HEK293T (cell line): ENCODE measurements around the gene APOBEC3F.

Source experiments
- CTCF ChIA-PET: fragments of 350-600 bp; formaldehyde crosslinking; extraction: SDS; loops from one replicate; lab custom pipeline; 2021; ENCODE audit warnings: antibody characterized with exemption, inconsistent platforms; lab: Yijun Ruan, JAX
- POLR2A ChIA-PET: fragments of 350-600 bp; formaldehyde crosslinking; extraction: SDS; loops from one replicate; lab custom pipeline; 2020; ENCODE audit warnings: antibody characterized with exemption, inconsistent platforms; lab: Yijun Ruan, JAX
- DNase-seq: peaks from one replicate; pipeline ENCODE4 v3.0.0; 2012; ENCODE audit warnings: mixed read lengths; ENCODE audit errors: extremely low spot score
- ARNT ChIP-seq: fragments of 450-650 bp; IDR thresholded peaks from 2 replicates; pipeline ENCODE4 v1.6.1; 2017; ENCODE audit warnings: mild to moderate bottlenecking
- BHLHE40 ChIP-seq: fragments of 450-650 bp; IDR thresholded peaks from 2 replicates; pipeline ENCODE4 v1.6.1; 2016; ENCODE audit warnings: mild to moderate bottlenecking, moderate library complexity, borderline replicate concordance
- CTBP1 ChIP-seq: fragments of 450-650 bp; IDR thresholded peaks from 2 replicates; pipeline ENCODE4 v1.6.1; 2016; ENCODE audit warnings: borderline replicate concordance
- ELF4 ChIP-seq: fragments of 450-650 bp; IDR thresholded peaks from 2 replicates; pipeline ENCODE4 v1.6.1; 2017; ENCODE audit warnings: antibody characterized with exemption
- FOXA1 ChIP-seq: fragments of 450-650 bp; IDR thresholded peaks from 2 replicates; pipeline ENCODE4 v1.6.1; 2016; ENCODE audit warnings: mild to moderate bottlenecking
- FOXK2 ChIP-seq: fragments of 450-650 bp; IDR thresholded peaks from 2 replicates; pipeline ENCODE4 v1.6.1; 2016; ENCODE audit warnings: mild to moderate bottlenecking
- FOXM1 ChIP-seq: fragments of 450-650 bp; IDR thresholded peaks from 2 replicates; pipeline ENCODE4 v1.6.1; 2017; ENCODE audit warnings: mild to moderate bottlenecking, borderline replicate concordance
- HDGF ChIP-seq: fragments of 450-650 bp; IDR thresholded peaks from 2 replicates; pipeline ENCODE4 v1.6.1; 2017; ENCODE audit warnings: antibody characterized with exemption, borderline replicate concordance
- L3MBTL2 ChIP-seq: fragments of 450-650 bp; conservative IDR thresholded peaks from 2 replicates; pipeline ENCODE4 v1.6.1; 2016; ENCODE audit warnings: mild to moderate bottlenecking
- LEF1 ChIP-seq: fragments of 450-650 bp; IDR thresholded peaks from 2 replicates; pipeline ENCODE4 v1.6.1; 2017; ENCODE audit warnings: mild to moderate bottlenecking, borderline replicate concordance
- NFRKB ChIP-seq: fragments of 450-650 bp; IDR thresholded peaks from 2 replicates; pipeline ENCODE4 v1.6.1; 2016; ENCODE audit warnings: mild to moderate bottlenecking, moderate library complexity
- SP1 ChIP-seq: fragments of 450-650 bp; IDR thresholded peaks from 2 replicates; pipeline ENCODE4 v1.6.1; 2017
- SUZ12 ChIP-seq: fragments of 450-650 bp; IDR thresholded peaks from 2 replicates; pipeline ENCODE4 v1.6.1; 2016; ENCODE audit warnings: mild to moderate bottlenecking
- TARDBP ChIP-seq: fragments of 450-650 bp; IDR thresholded peaks from 2 replicates; pipeline ENCODE4 v1.6.1; 2016
- ZNF384 ChIP-seq: fragments of 450-650 bp; IDR thresholded peaks from 2 replicates; pipeline ENCODE4 v1.6.1; 2016
- TF ChIP-seq, protein P1 (sequence below): fragments of 450-650 bp; IDR thresholded peaks from 2 replicates; pipeline ENCODE4 v1.6.1; 2016

The APOBEC3F gene

DNA sequence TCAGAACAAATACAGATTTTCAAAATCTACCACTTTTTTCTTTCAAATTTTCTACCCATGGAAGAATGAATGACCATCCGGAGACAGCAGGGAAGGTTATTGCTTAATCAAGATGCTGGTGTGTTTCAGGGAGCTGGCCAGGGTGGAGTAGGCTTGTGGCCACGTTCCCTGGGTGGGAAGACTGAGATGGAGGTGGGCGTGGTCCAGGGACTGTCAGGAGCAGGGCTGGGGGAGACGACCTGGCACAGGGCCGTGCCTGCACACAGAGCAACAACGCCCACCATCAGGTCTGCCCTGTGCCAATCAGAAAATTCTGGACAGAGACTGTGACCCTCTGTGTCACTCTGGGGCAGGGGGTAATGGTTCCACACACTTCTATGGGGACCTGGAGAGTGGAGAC, 49.3 kb downstream of the APOBEC3F start:
- ChIA-PET CTCF (no interaction called here), POLR2A (no interaction called here)
- DNase-seq: no peak
- TF ChIP-seq CTBP1 (no peak), BHLHE40 (no peak), ZNF384 (no peak), NFRKB (no peak), ARNT (no peak), ELF4 (no peak), L3MBTL2 (no peak), FOXK2 (no peak), FOXA1 (no peak), FOXM1 (no peak), LEF1 (no peak), SP1 (no peak), HDGF (no peak), SUZ12 (no peak), TARDBP (no peak)
- TF ChIP-seq, protein P1, sequence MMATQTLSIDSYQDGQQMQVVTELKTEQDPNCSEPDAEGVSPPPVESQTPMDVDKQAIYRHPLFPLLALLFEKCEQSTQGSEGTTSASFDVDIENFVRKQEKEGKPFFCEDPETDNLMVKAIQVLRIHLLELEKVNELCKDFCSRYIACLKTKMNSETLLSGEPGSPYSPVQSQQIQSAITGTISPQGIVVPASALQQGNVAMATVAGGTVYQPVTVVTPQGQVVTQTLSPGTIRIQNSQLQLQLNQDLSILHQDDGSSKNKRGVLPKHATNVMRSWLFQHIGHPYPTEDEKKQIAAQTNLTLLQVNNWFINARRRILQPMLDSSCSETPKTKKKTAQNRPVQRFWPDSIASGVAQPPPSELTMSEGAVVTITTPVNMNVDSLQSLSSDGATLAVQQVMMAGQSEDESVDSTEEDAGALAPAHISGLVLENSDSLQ: no peak

DNA sequence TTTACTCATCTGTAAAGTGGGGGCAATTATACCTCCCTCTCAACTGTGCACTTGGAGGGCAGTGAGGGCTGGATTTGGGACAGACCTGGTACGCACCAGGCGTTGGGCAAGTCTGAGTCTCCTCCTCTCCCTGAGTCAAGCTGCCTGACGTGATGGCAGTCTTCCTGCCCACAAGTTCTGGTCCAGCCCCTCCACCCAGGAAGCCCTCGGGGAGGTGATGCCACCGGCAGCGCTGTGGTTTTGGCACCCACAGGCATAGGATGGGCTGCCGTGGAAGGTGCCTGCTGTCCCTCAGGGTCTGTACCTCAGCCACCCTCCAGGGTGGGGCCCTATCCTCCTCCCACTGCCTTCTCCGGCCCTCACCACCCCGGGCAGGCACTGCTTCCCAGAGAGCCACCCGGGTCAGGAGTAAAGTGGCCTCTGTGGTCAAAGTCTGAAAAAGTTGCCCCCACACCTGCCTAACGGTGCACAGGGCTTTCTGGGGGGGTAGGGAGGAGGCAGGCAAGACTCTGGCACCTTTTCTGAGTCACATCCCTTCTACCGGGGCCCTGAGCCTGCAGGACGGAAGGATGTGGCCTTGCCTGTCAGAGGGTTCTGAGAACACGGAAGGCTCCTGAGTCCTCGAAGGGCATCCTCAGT, 49.9 kb downstream of the APOBEC3F start:
- DNase-seq: no peak
- ChIA-PET CTCF (no interaction called here), POLR2A (no interaction called here)
- TF ChIP-seq FOXA1 (no peak), HDGF (no peak), SP1 (no peak)

DNA sequence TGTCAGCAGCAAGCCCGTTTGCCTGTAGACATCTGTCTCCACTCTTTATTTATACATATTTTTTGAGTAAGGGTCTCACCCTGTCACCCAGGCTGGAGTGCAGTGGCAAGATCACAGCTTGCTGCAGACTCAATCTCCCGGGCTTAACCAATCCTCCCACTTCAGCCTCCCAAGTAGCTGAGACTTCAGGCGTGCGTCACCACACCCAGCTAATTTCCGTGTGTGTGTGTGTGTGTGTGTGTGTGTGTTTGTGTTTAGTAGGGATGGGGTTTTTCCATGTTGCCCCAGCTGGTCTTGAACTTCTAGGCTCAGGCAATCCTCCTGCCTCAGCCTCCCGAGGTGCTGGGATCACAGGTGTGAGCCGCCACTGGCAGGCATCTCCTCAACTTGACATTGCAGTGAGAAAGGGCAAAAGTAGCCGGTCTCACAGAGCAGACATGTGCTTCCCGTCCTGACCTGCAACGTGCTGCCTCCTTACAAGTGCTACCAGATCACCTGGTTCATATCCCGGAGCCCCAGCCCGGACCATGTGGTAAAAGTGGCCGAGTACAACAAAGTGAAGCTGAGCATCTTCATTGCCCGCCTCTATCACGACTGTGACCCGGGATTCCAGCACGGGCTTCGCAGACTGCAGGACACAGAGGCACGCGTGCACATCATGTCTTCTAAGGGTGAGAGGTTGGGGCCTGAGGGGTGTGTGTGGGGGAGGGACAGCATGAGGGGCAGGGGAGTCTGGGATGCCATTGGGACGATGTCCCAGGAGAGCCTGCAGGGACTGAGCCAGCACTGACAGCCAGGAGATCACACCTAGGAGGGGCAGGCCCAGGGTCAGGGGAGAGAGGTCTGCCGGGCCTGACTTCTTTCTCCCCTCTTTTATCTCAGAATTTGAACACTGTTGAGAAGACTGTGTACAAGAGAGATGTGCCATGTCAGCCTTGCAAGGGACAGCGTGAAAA, 50.7 kb downstream of the APOBEC3F start:
- no peak for DNase-seq
- CTCF ChIA-PET: no interaction called here
- POLR2A ChIA-PET: no interaction called here
- TF ChIP-seq SP1 (no peak), CTBP1 (no peak), ARNT (no peak), FOXA1 (no peak), FOXK2 (no peak), SUZ12 (no peak), ZNF384 (no peak)

DNA sequence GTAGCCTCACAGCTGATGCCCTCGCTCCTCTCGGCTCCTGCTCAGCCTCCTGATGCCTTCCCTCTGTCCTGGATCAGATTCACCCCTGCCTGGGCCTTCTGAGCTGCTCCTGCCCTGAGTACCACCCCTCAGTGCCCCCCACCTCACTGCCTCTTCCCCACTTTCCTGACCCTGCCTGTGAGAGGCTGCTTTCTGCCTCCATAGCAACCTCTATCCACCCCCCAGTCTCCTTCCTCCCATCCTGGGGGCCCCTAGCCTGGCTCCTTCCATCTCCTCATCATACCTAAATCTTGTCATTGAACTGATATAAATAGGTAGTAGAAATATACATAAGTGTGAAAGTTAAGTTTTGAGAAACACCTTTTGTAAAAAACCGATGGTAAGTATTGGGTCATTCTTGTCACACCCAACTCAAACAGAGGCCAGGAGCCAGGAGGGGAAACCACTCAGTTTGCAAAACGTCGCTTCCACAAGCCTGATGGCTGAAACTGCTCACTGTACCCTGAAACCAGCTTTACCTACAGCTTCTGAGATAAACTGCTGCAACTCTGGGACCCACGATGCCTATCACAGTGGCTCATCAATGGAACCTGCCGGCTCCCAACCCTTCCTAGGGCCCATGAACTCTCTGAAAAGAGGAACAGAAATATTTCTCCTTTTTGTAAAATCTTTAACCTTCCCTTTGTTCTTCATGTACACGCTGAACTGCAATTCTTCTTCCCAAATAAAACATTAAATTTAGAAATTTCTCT, 51.6 kb downstream of the APOBEC3F start:
- no peak for DNase-seq
- ChIA-PET CTCF (no interaction called here), POLR2A (no interaction called here)
- TF ChIP-seq BHLHE40 (no peak), TARDBP (no peak), CTBP1 (no peak), FOXM1 (no peak), LEF1 (no peak), NFRKB (no peak), FOXA1 (no peak), HDGF (no peak), ZNF384 (no peak)
- TF ChIP-seq, protein P1: no peak

DNA sequence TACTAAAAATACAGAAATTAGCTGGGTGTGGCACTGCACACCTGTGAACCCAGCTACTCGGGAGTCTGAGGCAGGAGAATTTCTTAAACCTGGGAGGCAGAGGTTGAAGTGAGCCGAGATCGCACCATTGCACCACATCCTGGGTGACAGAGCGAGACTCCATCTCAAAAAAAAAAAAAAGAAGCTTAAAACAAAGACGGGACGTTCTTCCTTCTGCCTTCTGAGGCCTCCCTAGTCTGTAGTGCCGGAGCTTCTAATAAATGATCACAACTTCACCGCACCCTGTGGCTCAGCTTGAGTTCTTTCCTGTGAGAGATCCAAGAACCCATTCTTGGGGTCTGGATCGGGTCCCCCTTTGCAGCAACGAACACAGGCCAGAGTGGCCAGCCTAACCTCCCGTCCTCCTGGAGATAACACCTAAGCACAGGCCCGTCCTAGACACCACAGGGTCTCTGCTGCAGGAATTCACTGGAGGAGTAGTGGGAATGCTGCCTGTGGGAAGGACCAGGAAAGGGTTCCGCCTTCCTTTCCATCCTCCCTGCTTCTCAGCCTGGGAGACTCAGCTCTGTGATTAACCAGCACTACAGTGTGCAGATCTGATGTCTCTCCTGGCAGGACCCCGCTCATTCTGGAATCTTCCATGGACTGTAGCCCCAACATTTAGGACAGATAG, 54.2 kb downstream of the APOBEC3F start:
- ChIA-PET POLR2A (no interaction called here), CTCF (interaction anchor here (0.6 kb wide), 1 partner anchor 26 kb away, joined by 3 read pairs; no protein-coding TSS in a partner anchor)
- no peak for DNase-seq
- TF ChIP-seq FOXK2 (no peak), FOXA1 (no peak), ARNT (no peak), NFRKB (no peak), SUZ12 (no peak), L3MBTL2 (no peak), ELF4 (no peak)

DNA sequence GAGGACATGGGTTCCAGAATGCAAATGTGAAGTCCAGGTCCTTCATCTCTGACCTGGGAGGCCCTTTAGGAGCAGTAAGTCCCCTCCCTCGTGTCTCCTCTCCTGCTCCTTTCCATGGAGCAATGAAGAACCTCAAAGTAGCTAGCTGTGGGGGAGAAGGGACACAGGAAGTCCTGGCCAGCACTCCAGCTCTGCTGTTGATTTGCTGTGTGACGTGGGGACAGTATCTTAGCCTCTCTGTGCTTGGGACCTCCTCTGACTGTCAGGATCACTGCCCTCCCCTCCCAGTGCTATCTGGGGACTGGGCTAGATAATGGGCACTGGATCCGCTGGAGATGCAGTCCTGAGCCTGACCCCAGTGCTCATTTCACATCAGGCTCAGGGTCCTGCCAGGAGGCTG, 55.3 kb downstream of the APOBEC3F start:
- ChIA-PET CTCF (no interaction called here), POLR2A (no interaction called here)
- DNase-seq: no peak
- TF ChIP-seq ZNF384: no peak
- TF ChIP-seq NFRKB: no peak
- TF ChIP-seq L3MBTL2: no peak
- TF ChIP-seq ARNT: no peak
- no peak for TF ChIP-seq LEF1
- TF ChIP-seq, protein P1: no peak
- no peak for TF ChIP-seq SUZ12
- TF ChIP-seq ELF4: no peak
- TF ChIP-seq FOXA1: no peak
- no peak for TF ChIP-seq HDGF
- no peak for TF ChIP-seq FOXK2
- no peak for TF ChIP-seq BHLHE40
